NOMO-1 treated with dmso at 0.1 percent for 144 hours (cell line): Measurements from ENCODE around the gene MICAL2.

ENCODE experiments used
- DNase-seq: peaks from one replicate; lab custom pipeline; 2025; ENCODE audit not compliant: unreplicated experiment; lab: John Stamatoyannopoulos, UW

The MICAL2 gene, protein sequence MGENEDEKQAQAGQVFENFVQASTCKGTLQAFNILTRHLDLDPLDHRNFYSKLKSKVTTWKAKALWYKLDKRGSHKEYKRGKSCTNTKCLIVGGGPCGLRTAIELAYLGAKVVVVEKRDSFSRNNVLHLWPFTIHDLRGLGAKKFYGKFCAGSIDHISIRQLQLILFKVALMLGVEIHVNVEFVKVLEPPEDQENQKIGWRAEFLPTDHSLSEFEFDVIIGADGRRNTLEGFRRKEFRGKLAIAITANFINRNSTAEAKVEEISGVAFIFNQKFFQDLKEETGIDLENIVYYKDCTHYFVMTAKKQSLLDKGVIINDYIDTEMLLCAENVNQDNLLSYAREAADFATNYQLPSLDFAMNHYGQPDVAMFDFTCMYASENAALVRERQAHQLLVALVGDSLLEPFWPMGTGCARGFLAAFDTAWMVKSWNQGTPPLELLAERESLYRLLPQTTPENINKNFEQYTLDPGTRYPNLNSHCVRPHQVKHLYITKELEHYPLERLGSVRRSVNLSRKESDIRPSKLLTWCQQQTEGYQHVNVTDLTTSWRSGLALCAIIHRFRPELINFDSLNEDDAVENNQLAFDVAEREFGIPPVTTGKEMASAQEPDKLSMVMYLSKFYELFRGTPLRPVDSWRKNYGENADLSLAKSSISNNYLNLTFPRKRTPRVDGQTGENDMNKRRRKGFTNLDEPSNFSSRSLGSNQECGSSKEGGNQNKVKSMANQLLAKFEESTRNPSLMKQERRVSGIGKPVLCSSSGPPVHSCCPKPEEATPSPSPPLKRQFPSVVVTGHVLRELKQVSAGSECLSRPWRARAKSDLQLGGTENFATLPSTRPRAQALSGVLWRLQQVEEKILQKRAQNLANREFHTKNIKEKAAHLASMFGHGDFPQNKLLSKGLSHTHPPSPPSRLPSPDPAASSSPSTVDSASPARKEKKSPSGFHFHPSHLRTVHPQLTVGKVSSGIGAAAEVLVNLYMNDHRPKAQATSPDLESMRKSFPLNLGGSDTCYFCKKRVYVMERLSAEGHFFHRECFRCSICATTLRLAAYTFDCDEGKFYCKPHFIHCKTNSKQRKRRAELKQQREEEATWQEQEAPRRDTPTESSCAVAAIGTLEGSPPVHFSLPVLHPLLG

DNA sequence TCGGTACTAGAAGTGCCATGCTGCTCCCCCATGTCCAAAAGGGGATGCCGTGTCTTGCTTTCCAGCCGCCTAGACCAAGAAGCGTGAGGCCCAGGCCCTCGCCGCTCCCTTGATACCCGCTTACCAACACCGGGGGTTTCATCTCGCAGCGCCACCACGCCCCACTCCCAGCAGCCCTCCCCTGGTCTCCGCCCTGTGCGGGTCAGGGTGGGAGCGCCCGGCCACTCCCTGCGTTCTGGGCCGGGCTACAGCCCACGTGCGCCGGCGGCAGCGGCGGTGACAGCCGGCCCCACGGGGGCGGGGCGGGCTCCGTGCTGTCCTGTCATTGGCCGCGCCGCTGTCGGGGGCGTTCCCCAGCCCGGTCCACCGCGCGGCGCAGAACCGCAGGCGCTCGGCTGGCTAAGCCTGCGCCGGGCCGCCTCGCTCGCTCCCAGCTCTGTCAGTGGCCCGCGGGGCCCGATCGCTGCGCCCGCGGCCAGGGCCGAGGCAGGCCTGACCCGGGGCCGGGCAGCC, at the start of gene MICAL2:
Gene MICAL2 (plus strand): TSS at position 390 of the 513 bp plus-strand sequence. CDS start 51,566 bp downstream, outside the sequence.
- DNase-seq: peak; percentile 92

GRCh38 chr11:12061851-12062560, 48.4 kb upstream of the MICAL2 start:
- no peak for DNase-seq

DNA sequence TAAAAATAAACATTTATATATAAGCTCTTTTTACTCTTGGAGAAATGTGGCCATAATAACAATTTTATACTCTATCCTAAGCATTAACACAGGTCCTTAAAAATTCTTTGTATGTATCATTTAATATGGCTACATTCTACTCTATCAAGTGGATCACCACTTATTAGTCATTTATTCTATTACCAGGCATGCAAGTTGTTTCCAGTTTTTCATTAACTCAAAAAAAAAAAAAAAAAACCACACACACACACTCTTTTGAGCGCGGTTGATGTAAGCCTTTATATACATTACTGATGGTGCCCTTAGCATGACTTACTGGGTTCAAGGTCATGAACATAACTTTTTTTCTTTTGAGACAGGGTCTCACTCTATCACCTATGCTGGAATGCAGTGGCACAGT, 47.1 kb upstream of the MICAL2 start:
- DNase-seq: no peak

GRCh38 chr11:12064136-12064953, 46.0 kb upstream of the MICAL2 start:
- DNase-seq: no peak

GRCh38 chr11:12064954-12065280, 45.5 kb upstream of the MICAL2 start:
- no peak for DNase-seq

DNA sequence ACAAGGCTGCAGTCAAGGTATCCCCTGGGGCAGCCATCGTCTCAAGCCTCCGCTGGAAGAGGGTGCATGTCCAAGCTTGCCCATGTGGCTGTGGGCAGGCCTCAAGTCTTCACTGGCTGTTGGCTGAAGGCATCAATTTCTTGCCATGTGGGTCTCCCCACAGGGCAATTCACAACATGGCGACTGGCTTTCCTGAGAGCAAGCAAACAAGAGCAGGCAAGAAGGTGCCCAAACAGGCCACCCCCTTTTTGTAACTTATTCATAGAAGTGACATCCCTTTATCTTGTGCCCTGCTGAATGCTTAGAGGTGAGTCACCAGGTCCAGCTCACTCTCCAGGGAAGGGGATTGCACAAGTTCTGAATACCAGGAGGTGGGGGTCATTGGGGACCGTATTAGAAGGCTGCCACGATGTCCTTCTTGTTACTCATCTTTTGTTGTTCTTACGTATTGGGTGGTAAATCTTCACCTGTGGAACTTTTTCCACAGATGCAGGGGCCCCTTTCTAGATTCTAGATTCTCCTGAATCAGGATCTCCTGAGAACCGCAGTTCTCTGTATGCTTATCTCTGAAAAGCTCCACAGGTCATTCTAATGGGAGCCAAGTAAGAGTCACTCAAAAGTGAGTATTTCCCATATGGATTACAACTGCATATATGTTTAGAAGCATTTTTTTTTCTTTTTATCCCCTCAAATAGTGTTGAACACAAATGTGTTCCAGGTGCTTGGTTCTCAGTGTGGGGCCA, 44.2 kb upstream of the MICAL2 start:
- no peak for DNase-seq

DNA sequence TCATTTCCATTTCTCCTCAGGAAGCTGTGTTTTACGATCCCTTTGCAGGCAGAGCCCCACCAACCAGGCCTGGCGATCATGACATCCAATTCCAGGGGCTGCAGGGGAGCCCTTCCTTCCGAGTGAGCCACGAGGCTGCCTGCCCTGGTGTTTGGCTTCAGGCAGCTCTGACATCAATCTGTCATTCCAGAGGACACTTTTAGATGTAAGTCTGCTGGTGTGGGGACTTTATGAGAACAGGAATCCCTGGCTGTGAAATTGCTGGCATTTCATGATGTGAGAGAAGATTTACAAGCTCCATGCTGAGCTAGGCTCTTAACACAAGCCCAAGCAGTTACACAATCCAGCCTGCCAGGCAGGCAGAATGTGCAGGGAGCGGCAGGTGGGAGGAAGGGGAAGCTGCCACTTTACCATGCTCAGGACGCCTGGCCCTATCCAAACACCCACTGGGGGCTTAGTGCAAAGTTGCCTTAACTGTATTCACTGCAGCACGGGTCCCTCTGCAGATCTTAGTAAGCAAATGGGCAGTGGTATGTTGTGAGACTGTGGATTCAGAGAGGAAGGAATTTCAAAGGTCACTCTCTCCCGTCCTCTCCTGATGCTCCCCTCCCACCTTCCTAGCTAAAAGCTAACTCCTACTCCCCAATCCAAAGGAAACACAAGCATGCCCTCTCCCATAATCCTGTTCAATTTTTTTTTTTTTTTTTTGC, 43.4 kb upstream of the MICAL2 start:
- peak; percentile 67 for DNase-seq

- DNase-seq: no peak
Measured at GRCh38 chr11:12067796-12068357, 42.5 kb upstream of the MICAL2 start.

DNA sequence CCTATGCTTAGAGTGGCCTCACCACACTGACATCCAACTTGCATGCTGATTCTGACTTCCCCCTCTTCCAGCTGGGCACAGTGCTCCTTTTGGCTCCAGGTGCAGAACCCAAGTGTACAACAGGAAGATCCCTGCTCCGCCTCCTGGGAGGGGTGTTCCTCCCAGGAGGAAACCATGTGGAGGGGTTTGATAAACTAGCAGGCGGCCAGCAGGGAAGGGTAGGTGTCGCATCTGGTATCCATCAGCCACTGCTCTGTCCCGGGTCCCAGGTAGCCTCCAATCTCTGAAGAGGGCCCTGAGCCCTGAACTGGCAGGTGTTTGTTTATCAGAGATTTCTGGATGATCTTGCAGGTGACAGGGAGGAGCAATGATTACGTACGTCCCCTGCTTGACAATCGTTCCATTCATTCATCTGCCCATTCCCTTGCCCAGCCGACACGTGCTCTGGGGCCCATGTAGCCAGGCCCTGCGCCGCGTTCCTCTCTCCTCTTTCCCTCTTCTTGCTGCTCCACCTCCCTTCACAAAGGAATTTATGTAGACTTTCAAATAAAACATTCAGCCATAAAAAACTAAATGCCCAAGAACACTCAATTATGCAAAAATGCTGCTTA, 41.2 kb upstream of the MICAL2 start:
- no peak for DNase-seq

DNA sequence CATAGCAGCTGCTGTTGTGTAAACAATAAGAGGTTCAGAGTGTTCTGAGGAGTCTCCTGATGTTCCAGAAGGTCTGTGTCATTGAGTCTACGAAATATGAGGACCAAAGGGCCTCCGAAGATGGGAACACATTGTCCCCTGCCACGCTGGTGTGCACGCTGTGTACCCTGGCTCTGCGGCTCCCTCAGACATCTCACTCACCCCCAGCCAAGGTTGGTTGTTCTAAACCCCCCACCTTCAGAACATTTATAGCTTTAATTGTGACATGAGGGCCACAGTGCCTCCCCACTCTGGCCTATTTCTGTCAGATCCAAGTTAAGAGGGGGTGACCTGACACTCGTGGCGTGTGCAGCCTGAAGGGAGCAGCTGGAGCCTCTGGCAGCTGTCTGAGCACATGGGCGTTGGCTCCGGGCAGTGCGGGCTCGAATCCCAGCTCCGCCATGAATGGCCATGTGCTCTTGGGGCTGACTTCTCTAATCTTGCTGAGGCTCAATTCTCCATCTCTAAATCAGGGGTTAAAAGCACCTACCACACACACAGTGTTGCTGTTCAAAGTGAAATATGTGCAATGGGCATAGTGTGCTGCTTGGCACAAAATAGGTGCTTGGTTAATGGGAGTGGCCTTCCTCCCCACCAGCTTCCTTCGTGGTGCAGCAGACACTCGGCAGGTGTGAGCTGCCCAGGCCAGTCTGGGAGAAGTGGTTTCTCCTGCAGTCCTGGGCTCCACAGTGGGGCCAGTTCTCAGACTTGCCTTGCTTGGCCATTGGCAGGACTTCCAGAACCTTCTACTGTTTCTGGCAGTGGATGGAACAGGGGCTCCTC, 39.7 kb upstream of the MICAL2 start:
- DNase-seq: no peak

DNA sequence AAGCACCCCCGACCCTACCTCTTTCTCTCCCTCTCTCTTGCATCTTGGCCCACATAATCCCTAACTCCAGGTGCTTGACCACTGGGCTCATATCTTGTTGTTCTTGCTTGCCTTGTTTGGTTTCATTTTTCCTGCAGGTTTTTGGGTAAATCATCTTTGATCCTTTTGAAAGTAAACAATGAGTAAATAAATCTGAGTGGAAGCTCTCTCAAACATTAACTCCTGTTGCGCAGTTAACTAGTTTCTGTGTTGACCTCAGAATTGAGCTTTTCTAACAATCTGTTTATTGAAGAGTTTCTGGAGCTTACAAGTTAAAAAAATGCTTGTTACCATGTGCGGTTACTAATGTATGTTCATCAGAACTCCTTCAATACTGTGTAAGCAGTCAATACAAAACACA, 38.8 kb upstream of the MICAL2 start:
- no peak for DNase-seq

DNA sequence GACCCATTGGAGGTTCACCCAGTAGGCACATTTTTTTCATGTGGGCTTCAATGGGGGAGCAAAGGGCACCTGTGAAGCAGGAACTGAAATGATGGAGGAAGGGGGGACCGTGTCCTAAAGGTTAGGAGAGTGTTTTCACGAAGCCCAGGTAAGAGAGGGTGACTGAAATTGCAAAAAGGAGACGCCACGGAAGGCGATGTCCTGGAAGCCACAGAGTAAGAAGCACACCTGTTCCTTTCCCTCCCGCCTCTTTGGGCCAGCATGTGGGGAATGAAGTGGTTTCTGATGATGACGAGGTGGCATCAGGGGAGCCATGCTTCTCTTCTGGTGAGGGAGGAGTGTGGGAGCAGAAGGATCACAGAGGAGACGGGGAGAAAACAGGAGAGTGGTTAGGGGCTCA, 37.0 kb upstream of the MICAL2 start:
- DNase-seq: no peak

DNA sequence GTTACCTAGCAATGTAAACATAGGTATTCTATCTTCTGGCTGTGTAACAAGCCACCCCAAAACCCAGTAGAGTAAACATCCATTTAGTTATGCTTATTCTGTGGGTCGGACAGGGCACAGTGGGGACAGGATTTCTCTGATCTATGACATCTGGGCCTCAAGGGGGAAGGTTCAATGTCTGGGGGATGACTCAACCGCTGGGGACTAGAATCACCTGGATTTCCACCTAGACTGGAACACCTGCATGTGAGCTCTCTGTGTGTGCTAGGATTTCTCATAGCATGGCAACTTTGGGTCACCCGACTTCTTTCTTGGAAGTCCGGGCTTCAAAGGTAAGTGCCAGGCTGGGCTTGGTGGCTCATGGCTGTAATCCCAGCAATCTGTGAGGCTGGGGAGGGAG, 36.5 kb upstream of the MICAL2 start:
- no peak for DNase-seq

- DNase-seq: no peak
Measured at GRCh38 chr11:12074529-12075195, 35.7 kb upstream of the MICAL2 start.

DNA sequence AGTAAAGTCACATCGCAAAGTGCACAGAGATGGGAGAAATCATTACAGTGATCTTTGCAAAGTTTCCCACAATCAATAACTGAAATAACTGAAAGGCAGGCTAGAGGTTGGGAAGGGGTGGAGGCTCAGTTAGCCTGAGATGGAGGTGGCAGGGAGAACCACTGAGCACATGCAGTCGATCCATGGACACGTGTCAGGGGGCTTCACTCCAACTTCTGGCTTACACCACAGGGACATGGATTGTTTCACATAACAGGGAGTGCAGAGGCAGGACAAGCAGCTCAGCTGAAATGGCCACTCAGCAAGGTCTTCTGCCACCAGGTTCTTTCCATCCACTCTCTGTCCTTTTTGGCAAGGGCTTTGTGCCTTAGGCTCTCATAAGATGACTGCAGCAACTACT, 35.1 kb upstream of the MICAL2 start:
- DNase-seq: no peak
